ENCODE data around the gene MGAT5.

MGAT5 gene

DNA sequence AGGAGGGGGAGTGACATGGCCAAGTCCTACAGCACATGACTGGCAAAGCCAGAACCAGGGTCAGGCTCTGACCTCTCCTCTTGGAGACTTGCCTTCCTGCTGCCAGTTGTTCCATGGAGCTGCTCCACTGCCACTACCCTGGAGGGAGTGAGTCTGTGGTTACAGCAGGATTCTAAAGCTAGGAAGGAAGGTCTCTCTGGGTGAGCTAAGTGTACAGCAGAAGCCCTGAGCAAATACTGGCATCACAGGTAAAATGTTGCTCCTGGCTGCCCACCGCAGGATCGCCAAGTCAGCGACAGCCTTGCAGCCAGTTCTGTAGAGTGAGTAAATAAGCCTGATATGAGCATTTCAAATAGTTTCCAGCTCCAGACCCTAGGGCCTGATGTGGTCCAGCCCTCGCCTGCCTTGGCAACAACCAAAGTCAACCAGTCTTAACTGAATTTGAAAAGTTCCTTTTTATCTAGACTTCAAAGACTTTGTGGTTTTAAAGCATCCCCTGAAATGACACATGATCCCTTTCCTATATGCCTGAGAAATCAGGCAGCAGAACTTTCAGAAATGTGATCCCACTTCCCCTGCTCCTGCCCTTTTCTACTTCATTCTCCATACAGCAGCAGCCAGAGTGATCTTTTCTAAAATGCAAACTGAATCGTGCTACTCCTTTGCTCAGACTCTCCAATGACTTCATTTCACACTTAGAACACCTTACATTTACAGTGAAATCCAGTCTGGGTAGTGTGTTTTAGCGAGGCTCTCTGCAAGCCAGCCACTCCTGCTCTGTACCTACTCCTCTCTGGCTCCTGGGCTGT, 114.3 kb downstream of the MGAT5 start:
- DNase-seq (ENCODE audit: low spot score) = no peak

DNA sequence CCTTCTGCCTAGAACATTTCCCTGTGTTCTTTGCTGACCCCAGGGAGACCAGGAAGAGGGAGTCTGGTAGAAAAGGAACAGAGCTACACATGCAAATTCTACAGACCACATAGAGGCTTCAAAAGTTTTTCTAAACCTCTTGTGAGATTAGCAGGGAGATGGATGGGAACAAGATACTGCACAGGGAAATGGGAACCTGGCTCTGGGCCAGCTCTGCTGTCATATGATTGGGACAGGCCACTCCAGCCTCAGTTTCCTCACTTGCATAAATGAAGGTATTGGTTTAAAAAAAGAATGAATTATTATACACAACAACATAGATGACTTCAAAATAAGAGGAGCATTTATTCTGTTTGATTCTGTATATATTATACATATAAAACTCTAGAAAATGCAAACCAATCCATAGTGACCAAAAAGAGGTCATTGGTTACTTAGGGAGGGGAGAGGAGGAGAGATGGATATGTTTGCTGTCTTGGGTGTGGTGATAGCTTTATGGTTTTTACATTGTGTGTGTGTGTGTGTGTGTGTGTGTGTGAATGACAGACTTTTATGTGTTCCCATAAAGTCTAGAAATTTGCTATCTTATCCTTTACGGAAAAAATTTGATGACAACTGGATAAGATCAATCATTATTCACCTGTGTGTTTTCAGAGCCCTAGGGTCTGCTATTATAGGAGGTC, 115.5 kb downstream of the MGAT5 start:
- DNase-seq (ENCODE audit: low spot score) = no peak

DNA sequence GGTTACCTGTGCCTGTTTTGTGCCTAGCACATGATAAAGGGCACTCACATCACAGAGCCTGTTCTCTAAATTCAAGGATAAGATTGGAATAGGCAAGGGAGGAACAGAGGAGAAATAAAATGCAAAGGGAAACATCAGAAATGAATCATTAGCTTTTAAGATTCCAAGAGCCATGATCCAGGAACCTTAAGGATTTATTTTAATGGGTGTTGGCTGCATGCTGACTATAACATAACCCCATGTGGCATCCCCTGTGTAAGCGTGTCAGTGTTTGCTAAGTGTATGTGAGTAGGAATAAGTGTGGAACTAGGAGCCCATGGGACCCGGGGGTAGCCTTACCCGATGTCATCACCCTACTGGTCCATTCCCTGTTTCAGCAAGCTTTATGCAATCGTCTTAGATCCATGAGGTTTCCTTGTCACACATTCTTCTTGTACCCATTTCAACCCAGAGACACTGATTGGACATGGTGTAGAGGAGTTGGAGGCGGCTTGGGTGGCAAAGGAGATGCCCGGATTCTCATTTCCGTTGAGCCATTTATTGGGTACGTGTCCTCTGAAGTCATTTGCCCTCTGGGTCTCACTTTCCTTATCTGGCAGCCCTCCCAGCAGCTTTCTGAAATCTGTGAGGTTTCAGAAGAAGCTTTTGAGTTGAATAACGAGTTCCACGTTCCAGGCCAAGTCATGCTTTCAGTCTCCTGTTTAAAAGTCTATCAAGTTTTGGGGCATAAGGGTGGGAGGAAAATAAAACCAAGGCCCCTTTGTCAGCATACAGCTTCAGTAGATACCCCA, 117.0 kb downstream of the MGAT5 start:
- DNase-seq (ENCODE audit: low spot score) = no peak

DNA sequence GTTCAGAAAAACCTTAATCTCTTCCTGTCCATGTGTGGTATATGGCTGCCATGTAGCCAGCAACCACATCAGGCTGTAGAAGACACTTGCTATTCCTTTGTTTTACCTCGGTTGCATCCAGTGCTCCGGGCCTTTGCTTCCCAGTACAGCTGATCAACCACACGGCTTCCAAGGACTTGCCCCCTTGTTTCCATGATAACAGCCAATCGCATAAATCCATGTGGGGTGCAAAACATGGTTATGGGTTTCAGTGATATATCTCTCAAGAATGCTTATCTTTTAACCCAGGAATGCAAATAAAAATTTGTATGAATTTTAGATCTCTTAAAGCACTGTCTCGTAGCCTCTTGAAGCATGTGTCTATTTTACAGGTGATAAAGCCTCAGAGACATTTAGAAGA, 118.3 kb downstream of the MGAT5 start:
- no peak for DNase-seq (ENCODE audit: low spot score)

DNA sequence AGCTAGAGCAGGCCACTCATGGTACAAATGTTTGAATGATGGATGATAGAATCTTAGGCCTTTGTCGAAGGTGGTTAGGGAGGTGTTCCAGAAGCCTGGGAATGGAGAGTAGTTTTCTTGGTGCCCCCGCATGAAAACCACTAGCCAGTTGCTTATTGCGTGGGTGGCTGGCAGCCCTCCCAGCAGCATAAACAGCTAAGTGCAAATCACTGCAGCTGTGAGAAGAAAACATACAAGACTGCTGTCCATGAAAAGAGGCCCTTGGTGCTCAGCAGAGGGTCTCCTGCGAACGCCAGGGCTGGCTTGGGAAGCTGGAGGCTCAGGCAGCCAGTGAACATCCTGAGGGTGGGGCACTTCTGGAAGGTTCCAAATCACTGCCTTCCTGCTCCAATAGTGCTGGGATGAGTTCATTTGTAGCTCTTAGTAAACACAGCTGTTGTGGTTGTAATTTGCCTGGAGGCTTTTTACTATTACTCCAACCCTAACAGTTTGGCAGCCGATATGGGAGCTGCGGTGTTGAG, 118.8 kb downstream of the MGAT5 start:
- no peak for DNase-seq (ENCODE audit: low spot score)

GRCh38 chr2:134375935-134376334, 122.1 kb downstream of the MGAT5 start:
- DNase-seq (ENCODE audit: low spot score) = no peak

DNA sequence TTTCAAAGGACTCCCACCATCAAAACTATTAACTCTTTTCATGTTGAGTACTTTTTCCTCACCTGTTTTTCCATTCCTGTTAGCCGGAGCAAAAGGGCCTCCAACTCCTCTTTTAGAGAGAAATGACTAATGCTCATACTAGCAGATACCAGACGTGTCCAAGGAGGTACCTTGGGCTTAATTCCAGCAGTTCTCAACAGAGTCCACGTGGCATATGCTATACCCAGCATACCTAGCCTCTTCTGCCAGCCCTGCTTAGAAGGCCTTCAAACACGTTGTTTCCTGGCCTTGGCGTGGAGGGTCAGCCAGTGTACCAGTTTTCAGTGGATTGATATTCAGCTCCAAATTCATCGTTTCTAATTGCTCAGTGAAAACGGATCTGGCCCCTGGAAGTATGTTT, 123.9 kb downstream of the MGAT5 start:
- no peak for DNase-seq (ENCODE audit: low spot score)

GRCh38 chr2:134379293-134379692, 125.4 kb downstream of the MGAT5 start:
- no peak for DNase-seq (ENCODE audit: low spot score)

- DNase-seq (ENCODE audit: low spot score) = no peak
Measured at GRCh38 chr2:134379722-134380121, 125.8 kb downstream of the MGAT5 start.

- no peak for DNase-seq (ENCODE audit: low spot score)
Measured at GRCh38 chr2:134381141-134381540, 127.3 kb downstream of the MGAT5 start.

DNA sequence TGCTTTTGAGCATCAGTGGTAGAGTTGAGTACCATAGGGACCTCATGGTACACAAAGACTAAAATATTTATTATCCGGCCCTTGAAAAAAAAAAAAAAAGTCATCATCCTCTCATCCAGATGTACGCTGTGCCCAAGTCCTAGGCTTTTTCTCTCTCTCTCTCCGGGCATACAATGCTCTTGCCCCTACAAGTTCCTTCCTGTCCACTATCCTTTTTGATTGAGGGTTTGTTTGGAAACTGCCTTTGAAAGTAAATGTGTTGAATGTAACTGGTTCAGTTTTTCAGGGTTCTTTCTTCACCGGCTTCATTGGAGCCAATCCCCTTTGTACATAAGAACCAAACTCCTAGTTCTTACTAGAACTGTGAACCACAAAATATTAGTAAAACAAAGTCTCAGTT, 130.3 kb downstream of the MGAT5 start:
- no peak for DNase-seq (ENCODE audit: low spot score)

DNA sequence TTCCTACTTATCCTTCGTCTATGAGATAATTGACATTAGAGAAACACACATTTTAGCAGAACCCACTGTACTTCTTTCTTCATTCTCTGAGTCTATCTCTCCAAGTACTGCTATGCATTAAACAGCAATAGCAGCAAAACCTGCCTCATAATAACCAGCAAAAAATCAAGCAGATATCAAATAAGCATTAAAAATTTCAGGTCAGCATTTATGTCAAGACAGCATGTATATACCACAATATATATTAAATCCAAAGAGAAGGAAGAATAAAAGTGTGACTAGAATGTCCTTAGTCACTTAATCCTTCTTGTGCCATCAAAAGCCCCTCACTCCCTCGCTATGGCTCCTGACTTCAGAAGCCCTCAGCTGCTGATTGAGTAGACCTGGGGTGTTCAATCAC, 131.3 kb downstream of the MGAT5 start:
- no peak for DNase-seq (ENCODE audit: low spot score)

- DNase-seq (ENCODE audit: low spot score) = no peak
Measured at GRCh38 chr2:134386310-134386709, 132.4 kb downstream of the MGAT5 start.

- no peak for DNase-seq (ENCODE audit: low spot score)
Measured at GRCh38 chr2:134389381-134389780, 135.5 kb downstream of the MGAT5 start.

DNA sequence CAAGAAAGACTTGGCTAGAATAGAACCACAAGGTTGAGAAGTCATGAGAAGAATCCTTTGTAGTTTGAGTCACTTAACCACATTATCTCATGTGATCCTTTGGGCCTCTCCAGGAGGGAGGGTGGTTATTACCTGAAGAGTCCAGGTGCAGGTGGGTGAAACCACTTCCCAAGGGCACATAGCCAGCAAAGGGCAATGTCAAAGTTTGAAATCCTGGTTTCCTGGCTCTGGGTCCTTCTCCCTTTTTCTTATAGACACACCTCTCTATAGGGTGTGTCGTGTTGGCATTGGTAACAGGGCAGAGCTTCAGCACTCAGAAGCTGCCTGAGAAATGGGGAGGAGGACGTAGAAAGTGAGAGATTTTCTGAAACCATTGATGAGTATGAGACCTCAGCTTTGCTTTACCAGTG, 137.9 kb downstream of the MGAT5 start:
- DNase-seq (ENCODE audit: low spot score) = no peak

DNA sequence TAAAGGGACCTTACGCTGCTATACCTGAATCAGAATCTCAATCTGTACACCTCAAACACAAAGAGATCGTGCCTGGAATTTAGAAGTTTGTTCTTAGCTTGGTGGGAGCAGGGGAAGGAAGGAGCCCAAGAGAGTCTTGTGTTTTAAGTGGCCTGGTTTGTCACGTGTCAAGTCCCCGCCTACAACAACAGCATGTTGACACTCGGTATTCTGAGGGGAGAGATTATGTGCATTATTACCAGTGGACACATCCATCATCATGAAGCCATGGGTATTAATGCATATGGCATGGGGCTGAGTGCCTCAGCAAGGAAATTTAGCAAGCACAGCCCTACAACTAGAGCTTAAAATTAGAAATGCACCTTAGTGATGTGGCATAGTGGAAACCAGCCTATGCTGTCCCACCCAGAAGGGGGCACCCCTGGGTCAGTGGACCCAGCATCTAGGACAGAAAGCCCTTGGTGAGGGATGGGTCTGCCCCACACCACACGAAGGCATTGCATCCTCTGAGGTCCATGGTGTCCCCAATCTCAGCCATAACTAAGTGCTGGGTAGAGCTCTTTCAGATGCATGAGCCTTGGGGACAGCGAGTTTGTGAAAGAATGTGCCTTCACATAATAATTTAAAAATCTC, 138.7 kb downstream of the MGAT5 start:
- no peak for DNase-seq (ENCODE audit: low spot score)

DNA sequence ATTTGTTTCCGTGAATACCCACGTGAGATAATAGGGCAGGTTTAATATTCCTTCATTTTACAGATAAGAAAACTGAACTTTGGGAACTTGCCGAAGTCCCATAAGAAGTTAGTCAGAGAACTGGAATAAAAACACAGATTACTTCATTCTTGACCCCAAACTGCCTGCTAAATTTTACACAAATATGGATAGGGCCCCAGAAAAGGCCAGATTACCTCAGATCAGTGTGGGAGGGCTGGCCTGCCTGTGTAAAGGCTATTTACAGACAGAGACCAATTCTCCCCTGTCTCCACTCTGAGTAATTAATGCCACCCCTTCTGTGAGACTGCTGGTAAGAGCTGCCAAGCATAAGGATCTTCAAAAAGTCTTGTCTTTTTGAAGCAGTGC, 139.2 kb downstream of the MGAT5 start:
- no peak for DNase-seq (ENCODE audit: low spot score)

- DNase-seq (ENCODE audit: low spot score) = no peak
Measured at GRCh38 chr2:134395779-134396178, 141.9 kb downstream of the MGAT5 start.

- no peak for DNase-seq (ENCODE audit: low spot score)
Measured at GRCh38 chr2:134396493-134396892, 142.6 kb downstream of the MGAT5 start.

- DNase-seq (ENCODE audit: low spot score) = no peak
Measured at GRCh38 chr2:134397146-134397896, 143.4 kb downstream of the MGAT5 start.

DNA sequence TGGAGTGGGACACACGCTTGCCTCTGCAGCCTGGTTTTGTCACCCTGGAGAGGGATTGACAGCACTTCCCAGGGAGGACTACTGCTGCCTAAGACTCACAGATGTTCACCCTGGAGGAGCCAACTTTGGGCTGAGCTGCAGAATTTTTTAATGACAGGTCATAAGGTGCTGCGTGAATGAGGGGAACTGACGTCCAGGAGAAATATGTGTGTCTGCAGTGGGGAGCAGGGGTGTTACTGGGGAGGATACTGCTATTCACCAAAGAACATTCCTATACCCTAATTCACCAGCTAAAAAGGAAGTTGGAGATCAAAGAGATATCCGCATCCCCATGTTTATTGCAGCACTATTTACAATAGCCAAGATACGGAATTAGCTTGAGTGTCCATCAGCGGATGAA, 144.4 kb downstream of the MGAT5 start:
- DNase-seq (ENCODE audit: low spot score) = no peak

All from hematopoietic multipotent progenitor cell treated with erythropoietin and hydrocortisone succinate and interleukin-3 and kit ligand, for 15 days (in vitro differentiated cells).